A549 (cell line): ENCODE measurements around the gene NCAM2. TPM values are rescaled to one million over a fixed set of nuclear protein-coding genes. Genes with fewer than 3 reads are reported as not detected.

Experiments used
- ATAC-seq, 2 experiments: fragments of 200-7000 bp in 1 of 2; fragments of >200 bp in 1 of 2; cut with Nextera tagmentation in 1 of 2; cut with Tn5 transposase in 1 of 2; 3 replicates each; pipeline versions ENCODE4 v1.8.0 to v1.9.1; 2018 to 2020; ENCODE audit warnings: mild to moderate bottlenecking in 1 of 2, moderate library complexity in 1 of 2
- CTCF ChIA-PET: fragments of 300-600 bp; sonication (Branson Sonifier 250); formaldehyde crosslinking; extraction: SDS; loops from one replicate; lab custom pipeline; 2021; ENCODE audit warnings: antibody characterized with exemption, inconsistent platforms; lab: Yijun Ruan, JAX
- POLR2A ChIA-PET: fragments of 350-600 bp; formaldehyde crosslinking; extraction: SDS; loops from one replicate; lab custom pipeline; 2021; ENCODE audit warnings: antibody characterized with exemption, inconsistent platforms; lab: Yijun Ruan, JAX
- DNase-seq, 2 experiments: peaks; one replicate each; pipeline versions ENCODE4 v3.0.0 to v3.0.0-alpha.2; 2011 to 2016; ENCODE audit warnings: low read depth in 1 of 2, low spot score in 1 of 2
- FAIRE-seq: peaks from 2 replicates; lab custom pipeline; 2011; peaks lifted over from hg19 to GRCh38; lab: Jason Lieb, UNC
- H3K27ac ChIP-seq, 2 experiments: fragments of >200 bp; sonication (Bioruptor Twin); formaldehyde crosslinking; 3 replicates each; pipeline ENCODE4 v1.5.1; 2016 to 2017
- H3K4me1 ChIP-seq: fragments of >200 bp; sonication (Bioruptor Twin); formaldehyde crosslinking; 3 replicates; pipeline ENCODE4 v1.6.1; 2016
- H3K4me2 ChIP-seq: fragments of >200 bp; sonication (Bioruptor Twin); formaldehyde crosslinking; 3 replicates; pipeline ENCODE4 v1.6.1; 2016
- H3K4me3 ChIP-seq: fragments of >200 bp; sonication (Bioruptor Twin); formaldehyde crosslinking; 3 replicates; pipeline ENCODE4 v1.5.1; 2016
- H3K9me3 ChIP-seq: fragments of >200 bp; sonication (Bioruptor Twin); formaldehyde crosslinking; 3 replicates; pipeline ENCODE4 v1.6.1; 2016
- CBX2 ChIP-seq: fragments of 200-600 bp; sonication (generic); IDR thresholded peaks from 2 replicates; pipeline ENCODE4 v1.6.1; 2016; ENCODE audit warnings: low read depth, mild to moderate bottlenecking, borderline replicate concordance
- CBX8 ChIP-seq: fragments of 200-600 bp; sonication (generic); IDR thresholded peaks from 2 replicates; pipeline ENCODE4 v1.6.1; 2016
- CEBPB ChIP-seq, 2 experiments: fragments of >200 bp in 1 of 2; sonication (Bioruptor Twin) in 1 of 2; formaldehyde crosslinking in 1 of 2; IDR thresholded peaks; 2 replicates each; pipeline ENCODE4 v1.6.1; 2012 to 2016
- CHD4 ChIP-seq: fragments of 200-600 bp; sonication (generic); IDR thresholded peaks from 2 replicates; pipeline ENCODE4 v1.6.1; 2016; ENCODE audit warnings: antibody characterized with exemption, mild to moderate bottlenecking, borderline replicate concordance
- EHF ChIP-seq: fragments of 250-450 bp; sonication (Bioruptor Pico); IDR thresholded peaks from 2 replicates; pipeline ENCODE4 v1.5.0; 2020; ENCODE audit warnings: mild to moderate bottlenecking
- EHMT2 ChIP-seq: fragments of 200-600 bp; sonication (generic); IDR thresholded peaks from 2 replicates; pipeline ENCODE4 v1.6.1; 2016; ENCODE audit warnings: antibody characterized with exemption, low read depth, mild to moderate bottlenecking, moderate library complexity
- EP300 ChIP-seq, 2 experiments: fragments of >200 bp; sonication (Bioruptor Twin); formaldehyde crosslinking; IDR thresholded peaks; 2 replicates in 1 of 2; 3 replicates in 1 of 2; pipeline ENCODE4 v1.6.1; 2016 to 2017
- ESRRA ChIP-seq: fragments of 150-350 bp; IDR thresholded peaks from 2 replicates; pipeline ENCODE4 v1.6.1; 2014; ENCODE audit warnings: mild to moderate bottlenecking, low read length, borderline replicate concordance
- FOSL2 ChIP-seq, 2 experiments: fragments of 450-650 bp in 1 of 2; fragments of >200 bp in 1 of 2; sonication (Bioruptor Twin) in 1 of 2; formaldehyde crosslinking; IDR thresholded peaks; 2 replicates each; pipeline versions ENCODE4 v1.5.0 to v1.6.1; 2016 to 2020; ENCODE audit warnings: mild to moderate bottlenecking in 1 of 2, moderate library complexity in 1 of 2
- FOXS1 ChIP-seq: fragments of 250-450 bp; sonication (Bioruptor Pico); IDR thresholded peaks from 2 replicates; pipeline ENCODE4 v1.5.0; 2020; ENCODE audit warnings: mild to moderate bottlenecking, moderate library complexity
- GATA3 ChIP-seq: IDR thresholded peaks from 2 replicates; pipeline ENCODE4 v1.6.1; 2012; ENCODE audit warnings: borderline replicate concordance
- HDAC2 ChIP-seq: fragments of 200-600 bp; sonication (generic); IDR thresholded peaks from 2 replicates; pipeline ENCODE4 v1.6.1; 2016
- HEYL ChIP-seq: fragments of 250-450 bp; sonication (Bioruptor Pico); IDR thresholded peaks from 2 replicates; pipeline ENCODE4 v1.8.0; 2021; ENCODE audit warnings: mild to moderate bottlenecking, moderate library complexity
- HOXB13 ChIP-seq: fragments of 250-450 bp; sonication (Bioruptor Pico); IDR thresholded peaks from 2 replicates; pipeline ENCODE4 v1.5.0; 2020; ENCODE audit warnings: low read depth, mild to moderate bottlenecking, moderate library complexity
- JUN ChIP-seq, 2 experiments: fragments of >200 bp; sonication (Bioruptor Twin); formaldehyde crosslinking; IDR thresholded peaks; 2 replicates in 1 of 2; 3 replicates in 1 of 2; pipeline ENCODE4 v1.6.1; 2016 to 2017
- JUNB ChIP-seq: fragments of >200 bp; sonication (Bioruptor Twin); formaldehyde crosslinking; IDR thresholded peaks from 2 replicates; pipeline ENCODE4 v1.6.1; 2016
- MYC ChIP-seq: IDR thresholded peaks from 2 replicates; pipeline ENCODE4 v1.6.1; 2012; ENCODE audit warnings: mild to moderate bottlenecking, inconsistent platforms, low read length, improper control_type of control experiment, borderline replicate concordance
- NPAS2 ChIP-seq: fragments of 250-450 bp; sonication (Bioruptor Pico); IDR thresholded peaks from 2 replicates; pipeline ENCODE4 v1.8.0; 2022; ENCODE audit warnings: mild to moderate bottlenecking, moderate library complexity, borderline replicate concordance
- PHF8 ChIP-seq: fragments of 200-600 bp; sonication (generic); IDR thresholded peaks from 2 replicates; pipeline ENCODE4 v1.6.1; 2016; ENCODE audit warnings: low read depth, mild to moderate bottlenecking, antibody characterized with exemption, moderate library complexity, borderline replicate concordance
- RAD21 ChIP-seq, 2 experiments: fragments of >200 bp in 1 of 2; sonication (Bioruptor Twin) in 1 of 2; formaldehyde crosslinking in 1 of 2; IDR thresholded peaks in 1 of 2; conservative IDR thresholded peaks in 1 of 2; 2 replicates in 1 of 2; 3 replicates in 1 of 2; pipeline ENCODE4 v1.6.1; 2012 to 2018; ENCODE audit warnings: inconsistent platforms in 1 of 2
- TP53 ChIP-seq: fragments of 250-450 bp; sonication (Bioruptor Pico); IDR thresholded peaks from 2 replicates; pipeline ENCODE4 v1.5.0; 2021; ENCODE audit warnings: mild to moderate bottlenecking, moderate library complexity
- ZNF302 ChIP-seq: fragments of 250-450 bp; sonication (Bioruptor Pico); IDR thresholded peaks from 2 replicates; pipeline ENCODE4 v1.9.0; 2021; ENCODE audit warnings: inconsistent platforms, mild to moderate bottlenecking, moderate library complexity
- WGBS: methylation state at CpG from one replicate; pipeline ENCODE4 v1.1.6; 2017; ENCODE audit errors: missing lambda C conversion rate; 5-methylcytosine and 5-hydroxymethylcytosine counted together
- polyA plus RNA-seq, 4 experiments: library from polyadenylated mRNA; depleted of rRNA in 3 of 4; stranded (reverse); fragments of >200 nt; fragmentation: RNase III in 1 of 4; extraction: RNeasy Plus Mini Kit Qiagen cat#74134 plus additional on column Dnase treatment in 1 of 4; gene quantifications; 2 replicates in 3 of 4; 3 replicates in 1 of 4; pipeline ENCODE4 v1.2.3, GENCODE V29; 2011 to 2017
- TF ChIP-seq, protein P1 (sequence below): fragments of 250-450 bp; sonication (Bioruptor Pico); IDR thresholded peaks from 2 replicates; pipeline ENCODE4 v1.5.0; 2020; ENCODE audit warnings: low read depth, mild to moderate bottlenecking, moderate library complexity
- TF ChIP-seq, protein P2 (sequence below): IDR thresholded peaks from 2 replicates; pipeline ENCODE4 v1.6.1; 2012; ENCODE audit warnings: low read depth, borderline replicate concordance
- TF ChIP-seq, protein P3 (sequence below): fragments of >200 bp; sonication (Bioruptor Twin); formaldehyde crosslinking; IDR thresholded peaks from 2 replicates; pipeline ENCODE4 v1.6.1; 2016
- TF ChIP-seq, protein P4 (sequence below): IDR thresholded peaks from 2 replicates; pipeline ENCODE4 v1.6.1; 2012
- TF ChIP-seq, protein P5 (sequence below): fragments of 250-450 bp; sonication (Bioruptor Pico); IDR thresholded peaks from 2 replicates; pipeline ENCODE4 v1.5.0; 2021; ENCODE audit warnings: mild to moderate bottlenecking, moderate library complexity, borderline replicate concordance
- TF ChIP-seq, protein P6 (sequence below): IDR thresholded peaks from 2 replicates; pipeline ENCODE4 v1.6.1; 2012

Gene NCAM2
- polyA plus RNA-seq, 2 of the 4 experiments (the other 2 are of a cell fraction), result not detected

DNA sequence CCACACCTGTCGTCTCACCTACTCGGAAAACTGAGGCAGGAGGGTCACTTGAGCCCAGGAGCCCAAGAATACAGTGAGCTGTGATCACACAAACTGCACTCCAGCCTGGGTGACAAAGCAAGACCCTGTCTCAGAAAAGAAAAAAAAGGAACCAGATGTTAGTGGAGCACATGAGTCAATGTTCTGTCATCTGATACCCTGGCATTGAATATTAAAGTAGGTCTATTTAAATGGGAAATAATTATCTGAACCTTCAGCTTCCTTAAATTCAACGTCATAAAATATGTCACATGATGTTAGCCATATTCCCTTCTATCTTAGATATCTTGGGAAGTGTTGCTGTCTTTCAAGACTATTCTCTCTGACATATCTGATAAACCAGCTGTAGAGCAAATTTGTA, 47.3 kb downstream of the NCAM2 start:
- ATAC-seq (no peak), DNase-seq (no peak), FAIRE-seq (no peak)
- H3K9me3 ChIP-seq, result no peaks in the 10 kb centered on the region
- TF ChIP-seq HDAC2 (no peak), TP53 (no peak), MYC (no peak), NPAS2 (CRISPR knock-in tag) (no peak), PHF8 (no peak), FOSL2 (IDR thresholded peaks at IDR 0.05) (no peak), FOSL2 (CRISPR knock-in tag; IDR thresholded peaks at IDR 0.05) (no peak)
- TF ChIP-seq, protein P1, sequence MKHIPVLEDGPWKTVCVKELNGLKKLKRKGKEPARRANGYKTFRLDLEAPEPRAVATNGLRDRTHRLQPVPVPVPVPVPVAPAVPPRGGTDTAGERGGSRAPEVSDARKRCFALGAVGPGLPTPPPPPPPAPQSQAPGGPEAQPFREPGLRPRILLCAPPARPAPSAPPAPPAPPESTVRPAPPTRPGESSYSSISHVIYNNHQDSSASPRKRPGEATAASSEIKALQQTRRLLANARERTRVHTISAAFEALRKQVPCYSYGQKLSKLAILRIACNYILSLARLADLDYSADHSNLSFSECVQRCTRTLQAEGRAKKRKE, result no peak
- ChIA-PET POLR2A (no interaction called here), CTCF (no interaction called here)
- H3K4me1 ChIP-seq, result no peaks in the 10 kb centered on the region
- H3K4me3 ChIP-seq, result no peak overlapping the region
- WGBS, result 0% methylated on average over 3 of the region's 3 CpGs
- no peak overlapping the region for H3K4me2 ChIP-seq
- no peak overlapping the region for H3K27ac ChIP-seq

DNA sequence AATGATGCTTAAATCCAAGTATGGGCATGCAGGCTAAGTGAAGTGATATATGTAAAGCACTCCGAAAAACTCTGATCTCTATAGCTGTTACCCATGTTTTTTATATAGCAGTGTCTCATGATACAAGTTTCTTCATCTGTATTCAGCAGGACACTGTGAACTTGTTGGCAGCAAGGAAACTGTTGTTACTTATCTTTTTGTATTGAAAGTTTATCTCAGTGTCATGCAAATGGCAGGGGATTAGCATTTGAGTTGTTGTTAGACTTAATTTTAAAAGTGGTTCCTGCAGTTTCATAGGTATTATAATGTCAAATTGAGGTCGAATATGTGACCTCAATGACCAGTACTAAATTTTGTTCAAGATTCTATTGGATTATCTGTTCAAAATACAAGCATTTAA, 47.9 kb downstream of the NCAM2 start:
- no peaks in the 10 kb centered on the region for H3K9me3 ChIP-seq
- TF ChIP-seq, protein P2, sequence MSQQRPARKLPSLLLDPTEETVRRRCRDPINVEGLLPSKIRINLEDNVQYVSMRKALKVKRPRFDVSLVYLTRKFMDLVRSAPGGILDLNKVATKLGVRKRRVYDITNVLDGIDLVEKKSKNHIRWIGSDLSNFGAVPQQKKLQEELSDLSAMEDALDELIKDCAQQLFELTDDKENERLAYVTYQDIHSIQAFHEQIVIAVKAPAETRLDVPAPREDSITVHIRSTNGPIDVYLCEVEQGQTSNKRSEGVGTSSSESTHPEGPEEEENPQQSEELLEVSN, result no peak
- no peak for TF ChIP-seq FOXS1
- TF ChIP-seq, protein P3, sequence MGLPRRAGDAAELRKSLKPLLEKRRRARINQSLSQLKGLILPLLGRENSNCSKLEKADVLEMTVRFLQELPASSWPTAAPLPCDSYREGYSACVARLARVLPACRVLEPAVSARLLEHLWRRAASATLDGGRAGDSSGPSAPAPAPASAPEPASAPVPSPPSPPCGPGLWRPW, result no peak
- TF ChIP-seq HEYL (CRISPR knock-in tag), result no peak
- TF ChIP-seq, protein P4, sequence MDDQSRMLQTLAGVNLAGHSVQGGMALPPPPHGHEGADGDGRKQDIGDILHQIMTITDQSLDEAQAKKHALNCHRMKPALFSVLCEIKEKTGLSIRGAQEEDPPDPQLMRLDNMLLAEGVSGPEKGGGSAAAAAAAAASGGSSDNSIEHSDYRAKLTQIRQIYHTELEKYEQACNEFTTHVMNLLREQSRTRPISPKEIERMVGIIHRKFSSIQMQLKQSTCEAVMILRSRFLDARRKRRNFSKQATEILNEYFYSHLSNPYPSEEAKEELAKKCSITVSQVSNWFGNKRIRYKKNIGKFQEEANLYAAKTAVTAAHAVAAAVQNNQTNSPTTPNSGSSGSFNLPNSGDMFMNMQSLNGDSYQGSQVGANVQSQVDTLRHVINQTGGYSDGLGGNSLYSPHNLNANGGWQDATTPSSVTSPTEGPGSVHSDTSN, result no peak
- no peak for TF ChIP-seq HOXB13 (CRISPR knock-in tag)
- TF ChIP-seq JUN (IDR thresholded peaks at IDR 0.05), result no peak
- TF ChIP-seq EP300 (IDR thresholded peaks at IDR 0.05), result no peak
- TF ChIP-seq EHF (CRISPR knock-in tag), result no peak
- TF ChIP-seq EHMT2, result no peak
- no peak overlapping the region for H3K27ac ChIP-seq
- FAIRE-seq (no peak), DNase-seq (no peak), ATAC-seq (no peak)
- ChIA-PET POLR2A (no interaction called here), CTCF (no interaction called here)
- H3K4me3 ChIP-seq, result no peak overlapping the region
- no peaks in the 10 kb centered on the region for H3K4me1 ChIP-seq
- 4% methylated on average over 2 of the region's 2 CpGs for WGBS
- no peak overlapping the region for H3K4me2 ChIP-seq

DNA sequence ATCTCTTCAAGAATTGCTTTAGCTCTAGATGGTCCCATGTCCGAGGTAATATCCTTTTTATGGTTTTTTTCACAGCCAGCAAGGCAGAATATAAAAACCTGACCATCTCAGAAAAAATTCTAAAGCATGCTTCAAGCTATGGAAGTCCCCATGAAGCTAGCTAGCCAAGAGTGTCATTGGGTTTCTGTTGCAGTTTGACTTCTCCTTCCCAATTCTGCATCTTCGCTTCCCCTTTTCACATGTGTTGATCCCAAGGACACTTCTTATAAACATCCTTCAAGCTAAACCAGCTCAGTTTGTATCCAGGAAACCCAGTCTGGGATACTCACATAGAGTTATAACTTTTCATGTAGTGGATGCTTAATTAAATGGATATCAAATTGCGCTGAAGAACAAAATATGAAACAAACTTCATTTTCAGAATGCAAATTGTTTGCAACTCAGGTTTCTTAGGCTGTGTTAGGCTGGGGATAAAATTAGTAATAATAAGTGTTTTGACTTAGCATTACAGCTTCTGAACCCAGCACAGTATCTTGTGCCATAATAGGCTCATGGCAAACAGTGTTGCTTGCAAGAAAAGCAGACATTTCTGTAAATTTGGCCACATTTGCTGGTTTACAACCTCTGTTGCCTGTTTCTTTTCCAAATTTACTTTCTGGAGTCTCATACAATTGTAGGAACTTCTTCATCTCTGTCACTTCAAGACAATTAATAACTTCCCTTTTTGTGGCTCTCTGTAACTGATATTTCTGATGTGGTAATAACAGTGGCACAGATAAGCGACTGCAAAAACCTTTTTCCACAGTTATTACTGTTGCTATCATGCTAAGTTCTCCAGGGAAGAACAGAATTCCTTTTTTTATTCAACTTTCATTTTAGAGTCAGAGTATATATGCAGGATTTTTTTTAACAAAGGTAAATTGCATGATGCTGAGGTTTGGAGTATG, 53.2 kb downstream of the NCAM2 start:
- ChIA-PET POLR2A (no interaction called here), CTCF (no interaction called here)
- TF ChIP-seq CEBPB (IDR thresholded peaks at IDR 0.05) (no peak), GATA3 (no peak), CHD4 (no peak), JUNB (no peak), ZNF302 (CRISPR knock-in tag) (no peak), CBX2 (no peak), CBX8 (no peak), PHF8 (no peak), ESRRA (no peak), RAD21 (conservative IDR thresholded peaks at IDR 0.05 in 1 of 2, IDR thresholded peaks at IDR 0.05 in 1 of 2) (no peak), FOXS1 (no peak)
- TF ChIP-seq, protein P5, sequence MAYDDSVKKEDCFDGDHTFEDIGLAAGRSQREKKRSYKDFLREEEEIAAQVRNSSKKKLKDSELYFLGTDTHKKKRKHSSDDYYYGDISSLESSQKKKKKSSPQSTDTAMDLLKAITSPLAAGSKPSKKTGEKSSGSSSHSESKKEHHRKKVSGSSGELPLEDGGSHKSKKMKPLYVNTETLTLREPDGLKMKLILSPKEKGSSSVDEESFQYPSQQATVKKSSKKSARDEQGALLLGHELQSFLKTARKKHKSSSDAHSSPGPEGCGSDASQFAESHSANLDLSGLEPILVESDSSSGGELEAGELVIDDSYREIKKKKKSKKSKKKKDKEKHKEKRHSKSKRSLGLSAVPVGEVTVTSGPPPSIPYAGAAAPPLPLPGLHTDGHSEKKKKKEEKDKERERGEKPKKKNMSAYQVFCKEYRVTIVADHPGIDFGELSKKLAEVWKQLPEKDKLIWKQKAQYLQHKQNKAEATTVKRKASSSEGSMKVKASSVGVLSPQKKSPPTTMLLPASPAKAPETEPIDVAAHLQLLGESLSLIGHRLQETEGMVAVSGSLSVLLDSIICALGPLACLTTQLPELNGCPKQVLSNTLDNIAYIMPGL, result no peak
- TF ChIP-seq, protein P6, sequence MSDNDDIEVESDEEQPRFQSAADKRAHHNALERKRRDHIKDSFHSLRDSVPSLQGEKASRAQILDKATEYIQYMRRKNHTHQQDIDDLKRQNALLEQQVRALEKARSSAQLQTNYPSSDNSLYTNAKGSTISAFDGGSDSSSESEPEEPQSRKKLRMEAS, result no peak
- H3K4me1 ChIP-seq, result no peaks in the 10 kb centered on the region
- H3K4me3 ChIP-seq, result no peak overlapping the region
- WGBS, result 10% methylated on average over 4 of the region's 4 CpGs
- H3K9me3 ChIP-seq, result no peaks in the 10 kb centered on the region
- FAIRE-seq (no peak), DNase-seq (no peak), ATAC-seq (no peak)
- H3K4me2 ChIP-seq, result no peak overlapping the region
- H3K27ac ChIP-seq, result no peak overlapping the region
